ENCODE measurements around the gene ASTN2.

DNA sequence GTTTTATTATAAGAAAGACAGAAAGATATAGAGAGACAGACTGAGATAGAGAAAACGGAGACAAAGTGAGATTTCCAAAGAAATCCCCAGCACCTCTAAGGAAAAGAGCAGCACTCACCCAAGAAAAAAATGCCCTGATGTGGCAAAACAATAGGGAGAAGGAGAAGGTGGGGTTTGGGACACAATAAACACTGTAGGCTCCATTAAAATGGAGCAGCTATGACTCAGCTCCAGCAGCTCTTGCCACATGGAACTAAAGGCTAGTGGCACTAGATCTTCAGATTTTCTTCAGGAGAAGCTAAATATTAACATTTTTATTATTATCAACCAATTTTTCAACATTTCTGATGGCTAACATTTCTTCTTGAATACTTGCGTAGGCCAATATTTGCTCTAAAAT is 406.0 kb downstream of the ASTN2 start:
- TF ChIP-seq, protein P1, sequence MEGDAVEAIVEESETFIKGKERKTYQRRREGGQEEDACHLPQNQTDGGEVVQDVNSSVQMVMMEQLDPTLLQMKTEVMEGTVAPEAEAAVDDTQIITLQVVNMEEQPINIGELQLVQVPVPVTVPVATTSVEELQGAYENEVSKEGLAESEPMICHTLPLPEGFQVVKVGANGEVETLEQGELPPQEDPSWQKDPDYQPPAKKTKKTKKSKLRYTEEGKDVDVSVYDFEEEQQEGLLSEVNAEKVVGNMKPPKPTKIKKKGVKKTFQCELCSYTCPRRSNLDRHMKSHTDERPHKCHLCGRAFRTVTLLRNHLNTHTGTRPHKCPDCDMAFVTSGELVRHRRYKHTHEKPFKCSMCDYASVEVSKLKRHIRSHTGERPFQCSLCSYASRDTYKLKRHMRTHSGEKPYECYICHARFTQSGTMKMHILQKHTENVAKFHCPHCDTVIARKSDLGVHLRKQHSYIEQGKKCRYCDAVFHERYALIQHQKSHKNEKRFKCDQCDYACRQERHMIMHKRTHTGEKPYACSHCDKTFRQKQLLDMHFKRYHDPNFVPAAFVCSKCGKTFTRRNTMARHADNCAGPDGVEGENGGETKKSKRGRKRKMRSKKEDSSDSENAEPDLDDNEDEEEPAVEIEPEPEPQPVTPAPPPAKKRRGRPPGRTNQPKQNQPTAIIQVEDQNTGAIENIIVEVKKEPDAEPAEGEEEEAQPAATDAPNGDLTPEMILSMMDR (IDR thresholded peaks at IDR 0.05): no peak
- TF ChIP-seq POLR2A (IDR thresholded peaks at IDR 0.05): no peak

Measured in Peyer's patch (tissue), 4 donors.